HG02571 (cell line): Measurements from ENCODE around the gene RNASEL.
"Not testable (repeated sequence)": the region's sequence is repeated elsewhere in the genome, so short reads cannot be mapped to it uniquely, and the experiment has no call there.

Source experiments
- ATAC-seq: cut with Tn5 transposase; IDR thresholded peaks from one replicate; pipeline ENCODE4 v1.9.1; 2021; ENCODE audit warnings: mild to moderate bottlenecking, moderate library complexity; ENCODE audit not compliant: unreplicated experiment

Gene RNASEL

DNA sequence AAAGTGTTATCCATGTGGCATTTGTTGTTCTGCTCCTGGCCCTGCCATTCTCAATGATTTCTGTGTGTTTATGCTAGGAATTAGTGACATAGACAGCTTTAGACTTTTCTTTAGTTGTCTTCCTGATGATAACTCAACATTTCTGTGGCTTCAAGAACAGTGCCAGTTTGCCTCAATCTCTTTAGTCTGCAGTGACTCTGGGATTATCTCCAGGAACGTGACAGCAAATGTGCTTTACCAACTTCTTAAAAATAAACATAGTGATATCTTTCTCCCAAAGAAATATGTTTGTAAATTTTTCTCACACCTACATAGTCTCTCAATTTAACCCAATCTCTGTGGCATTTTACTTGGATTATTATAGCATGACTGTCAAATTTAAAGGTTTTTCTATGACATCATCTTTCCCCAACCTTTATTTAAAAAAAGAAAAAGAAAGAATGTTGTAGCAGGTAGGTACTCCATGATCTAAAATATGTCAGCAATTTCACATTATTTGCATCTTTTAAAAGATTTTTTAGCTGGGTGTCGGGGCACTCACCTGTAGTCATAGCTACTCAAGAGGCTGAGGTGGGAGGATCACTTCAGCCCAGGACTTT, 24.6 kb downstream of the RNASEL start:
- ATAC-seq: no peak

GRCh38 chr1:182563095-182563494, 26.0 kb downstream of the RNASEL start:
- no peak for ATAC-seq

- ATAC-seq: no peak
These were observed 27.6 kb downstream of the RNASEL start for GRCh38 chr1:182561456-182561855.

DNA sequence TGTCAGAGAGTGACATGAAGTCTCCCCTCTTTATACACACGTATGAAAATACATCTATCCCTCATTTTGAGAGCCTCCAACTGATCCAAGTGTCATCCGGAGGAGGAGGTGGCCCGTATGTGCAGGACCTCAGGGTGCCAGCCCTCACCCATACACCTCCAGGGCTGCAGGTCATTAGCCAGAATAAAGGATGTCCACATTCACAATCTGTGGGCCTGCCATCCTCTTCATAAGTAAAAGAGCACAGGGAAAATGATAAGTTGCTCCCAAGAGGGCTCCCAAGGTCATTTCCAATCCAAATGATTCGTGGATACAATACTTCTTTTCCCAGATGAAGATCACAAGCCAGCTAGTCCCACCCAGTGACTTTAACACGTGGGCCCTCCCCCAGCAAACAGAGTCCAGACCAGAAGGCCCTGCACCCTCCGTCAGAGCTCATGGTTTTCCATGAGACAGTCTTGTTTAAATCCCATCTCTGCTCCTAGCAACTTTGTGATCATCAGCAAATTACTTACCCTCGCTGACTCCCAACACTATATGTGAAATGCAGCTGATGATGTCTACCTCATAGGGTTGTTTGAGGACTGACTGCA, 28.6 kb downstream of the RNASEL start:
- no peak for ATAC-seq

GRCh38 chr1:182556279-182556678, 32.8 kb downstream of the RNASEL start:
- no peak for ATAC-seq

- ATAC-seq: no peak
These were observed 33.6 kb downstream of the RNASEL start for GRCh38 chr1:182555493-182555892.

DNA sequence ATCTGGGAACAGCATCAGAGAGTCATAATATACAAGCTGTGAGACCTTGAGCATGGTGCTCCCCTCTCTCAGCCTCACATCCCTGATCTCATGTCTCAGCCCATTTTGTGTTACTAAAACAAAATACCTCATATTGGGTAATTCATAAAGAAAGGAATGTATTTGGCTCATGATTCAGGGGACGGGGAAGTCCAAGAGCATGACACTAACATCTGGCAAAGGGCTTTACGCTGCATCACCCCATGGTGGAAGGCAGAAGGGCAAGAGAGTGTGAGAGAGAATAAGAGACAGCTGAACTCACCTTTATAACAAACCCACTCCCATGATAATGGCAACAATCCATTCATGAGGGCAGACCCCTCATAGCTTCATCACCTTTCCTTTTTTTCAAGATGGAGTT, 36.5 kb downstream of the RNASEL start:
- no peak for ATAC-seq

DNA sequence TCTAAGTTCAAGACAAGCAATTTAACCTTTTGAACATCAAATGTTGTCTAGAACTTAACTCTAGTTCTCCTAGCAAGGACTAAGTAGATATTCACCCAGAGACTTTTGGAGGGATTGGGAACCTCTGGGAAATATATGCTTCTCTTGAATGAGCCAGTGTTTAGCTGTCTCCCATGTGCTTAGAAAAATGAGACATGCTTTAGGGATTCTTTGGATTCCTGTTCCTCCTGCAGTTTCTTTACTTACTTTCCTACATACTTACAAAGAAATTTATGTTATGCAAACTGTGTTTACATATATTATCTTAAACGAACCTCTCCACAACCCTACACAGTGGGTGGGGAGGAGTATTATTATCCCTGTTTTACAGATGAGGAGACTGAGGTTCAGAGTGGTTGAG, 39.2 kb downstream of the RNASEL start:
- ATAC-seq: no peak

GRCh38 chr1:182549346-182549745, 39.7 kb downstream of the RNASEL start:
- no peak for ATAC-seq

- ATAC-seq: no peak
These were observed 55.2 kb downstream of the RNASEL start for GRCh38 chr1:182533896-182534295.

DNA sequence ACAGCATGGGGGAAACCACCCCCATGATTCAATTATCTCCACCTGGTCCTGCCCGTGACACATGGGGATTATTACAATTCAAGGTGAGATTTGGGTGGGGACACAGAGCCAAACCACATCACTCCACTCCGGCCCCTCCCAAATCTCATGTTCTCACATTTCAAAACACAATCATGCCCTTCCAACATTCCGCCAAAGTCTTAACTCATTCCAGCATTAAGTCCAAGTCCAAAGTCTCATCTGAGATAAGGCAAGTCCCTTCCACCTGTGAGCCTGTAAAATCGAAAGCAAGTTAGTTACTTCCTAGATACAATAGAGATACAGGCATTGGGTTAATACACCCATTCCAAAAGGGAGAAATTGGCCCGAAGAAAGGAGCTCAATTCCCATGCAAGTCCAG, 60.9 kb downstream of the RNASEL start:
- ATAC-seq: not testable (repeated sequence)

DNA sequence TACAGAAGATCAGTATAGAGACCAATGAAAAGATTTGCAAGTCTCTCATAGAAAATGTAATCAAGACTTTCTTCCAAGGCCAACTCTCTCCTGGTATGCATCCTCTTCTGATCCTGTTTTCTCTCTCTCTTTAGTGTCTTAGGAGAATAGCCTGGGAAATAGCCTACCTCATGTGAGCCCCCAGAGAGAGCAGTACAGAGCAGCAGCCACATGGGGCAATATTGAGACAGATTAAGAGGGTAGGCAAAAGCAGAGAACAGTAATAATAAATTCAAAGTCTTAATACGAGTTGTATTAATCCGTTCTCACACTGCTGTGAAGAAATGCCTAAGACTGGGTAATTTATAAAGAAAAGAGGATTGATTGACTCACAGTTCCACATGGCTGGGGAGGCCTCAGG, 61.4 kb downstream of the RNASEL start:
- ATAC-seq: no peak

- no peak for ATAC-seq
These were observed 63.7 kb downstream of the RNASEL start for GRCh38 chr1:182525342-182525741.
